Stomach (tissue), 9 donors: ENCODE data around the gene PADI6. TPM values are rescaled to one million over a fixed set of nuclear protein-coding genes. Genes with fewer than 3 reads are reported as not detected.

Experiments
- DNase-seq, 2 donors: peaks; one replicate each; pipeline versions ENCODE4 v3.0.0 to v3.0.0-alpha.2; 2013 to 2019
- H3K27ac ChIP-seq, 5 donors: fragments of 200-600 bp in 4 of 5; sonication (generic) in 4 of 5; one replicate each; pipeline ENCODE4 v1.5.1; 2013 to 2019; ENCODE audit warnings: mild to moderate bottlenecking in 1 of 5, moderate library complexity in 1 of 5
- H3K27me3 ChIP-seq, 3 donors: fragments of 200-600 bp; sonication (generic); one replicate each; pipeline ENCODE4 v1.5.1; 2017 to 2019; ENCODE audit warnings: mixed run types in 1 of 3
- H3K36me3 ChIP-seq, 4 donors: fragments of 200-600 bp; sonication (generic); 1 replicate in 3 of 4; 2 replicates in 1 of 4; pipeline ENCODE4 v1.5.1; 2016 to 2019
- H3K4me1 ChIP-seq, 4 donors: fragments of 200-600 bp; sonication (generic); one replicate each; pipeline ENCODE4 v1.5.1; 2016 to 2019
- H3K4me3 ChIP-seq, 4 donors: fragments of 200-600 bp; sonication (generic) in 3 of 4; one replicate each; pipeline ENCODE4 v1.5.1; 2016 to 2019; ENCODE audit warnings: mild to moderate bottlenecking in 1 of 4
- H3K9me3 ChIP-seq, 4 donors: fragments of 200-600 bp; sonication (generic); one replicate each; pipeline ENCODE4 v1.5.1; 2016 to 2019
- CTCF ChIP-seq, 7 experiments: fragments of 450-650 bp in 4 of 7; fragments of 200-600 bp in 3 of 7; sonication (generic) in 3 of 7; IDR thresholded peaks; one replicate each; pipeline ENCODE4 v1.5.1; 2016 to 2019; ENCODE audit warnings: antibody characterized with exemption in 7 of 7, control low read depth in 2 of 7, mild to moderate bottlenecking in 1 of 7
- EP300 ChIP-seq: sonication (generic); formaldehyde crosslinking; IDR thresholded peaks from one replicate; pipeline ENCODE4 v1.6.1; 2017; ENCODE audit warnings: antibody characterized with exemption
- POLR2A ChIP-seq, 4 donors: fragments of 450-650 bp; IDR thresholded peaks; one replicate each; pipeline ENCODE4 v1.6.1; 2016; ENCODE audit warnings: antibody characterized with exemption in 4 of 4, control low read depth in 2 of 4, mild to moderate bottlenecking in 1 of 4, moderate library complexity in 1 of 4
- POLR2AphosphoS5 ChIP-seq, 3 donors: sonication (generic); formaldehyde crosslinking; IDR thresholded peaks; one replicate each; pipeline ENCODE4 v1.6.1; 2016; ENCODE audit warnings: antibody characterized with exemption in 3 of 3
- WGBS, 5 donors: extraction: QIAGEN DNeasy Blood & Tissue Kit in 3 of 5; methylation state at CpG; one replicate each; pipeline versions ENCODE4 v1.1.5 to v1.1.7; 2013 to 2018; 5-methylcytosine and 5-hydroxymethylcytosine counted together
- intact Hi-C: fragments of 100-400 bp; cut with DNase I; formaldehyde crosslinking; loops from one replicate; pipeline ENCODE4 v1.15.1; 2023; ENCODE audit warnings: low total_unique reads
- polyA plus RNA-seq, 3 donors: library from polyadenylated mRNA; stranded (reverse); fragments of 200-250 nt; gene quantifications; one replicate each; pipeline ENCODE4 v1.2.3, GENCODE V29; 2013
- total RNA-seq, 5 donors: library from RNA; depleted of rRNA; stranded (reverse); fragments of >200 nt; gene quantifications; one replicate each; pipeline versions ENCODE4 v1.1.0 to v1.2.3, GENCODE V29; 2014 to 2016
- donor health status: healthy with polysubstance abuse.
- donor health status: Bipolar disorder and iron deficiency.
- donor health status: healthy.

Gene PADI6
- total and polyA plus RNA-seq, 8 donors = not detected

DNA sequence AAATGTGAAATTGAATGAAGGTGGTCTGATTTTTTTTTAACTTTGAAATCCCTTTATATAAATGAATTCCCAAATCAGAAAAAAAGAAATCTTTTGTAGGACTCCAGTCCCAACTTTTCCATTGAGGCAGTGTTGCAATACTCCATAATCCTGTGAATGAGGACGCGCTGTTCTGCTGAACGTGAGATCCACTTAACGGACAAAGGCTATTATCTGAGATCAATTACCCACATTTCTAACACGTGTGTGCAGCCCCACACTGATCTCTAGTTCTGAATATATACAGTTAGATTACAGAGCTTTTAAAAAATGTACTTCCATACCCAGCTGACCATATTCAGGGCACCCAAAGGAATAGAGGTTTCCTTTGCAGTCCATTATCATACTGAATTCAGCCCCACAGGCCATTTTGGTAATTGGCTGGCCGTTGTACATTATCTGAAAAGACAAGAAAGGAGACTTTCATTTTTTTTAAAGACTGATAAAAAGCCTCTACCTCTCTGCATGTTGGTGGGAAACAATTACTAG, 48.5 kb downstream of the PADI6 start:
- TF ChIP-seq POLR2AphosphoS5 (IDR thresholded peaks at IDR 0.05) (no peak), CTCF (IDR thresholded peaks at IDR 0.05) (no peak), EP300 (no peak), POLR2A (IDR thresholded peaks at IDR 0.05) (no peak)
- Histone ChIP-seq H3K36me3 (peaks cover 88 to 100% (median 100%) of the 10 kb centered on the region in 4 donors), H3K27me3 (no peaks in the 10 kb centered on the region), H3K9me3 (no peaks in the 10 kb centered on the region), H3K4me1 (peaks cover 0 to 26% (median 10%) of the 10 kb centered on the region in 4 donors), H3K27ac (no peak overlapping the region), H3K4me3 (no peak overlapping the region)
- WGBS, 5 donors = 73 to 80% (median 76%) methylated on average over 6 of the region's 6 CpGs
- DNase-seq = no peak
- intact Hi-C loops = no loop called here

DNA sequence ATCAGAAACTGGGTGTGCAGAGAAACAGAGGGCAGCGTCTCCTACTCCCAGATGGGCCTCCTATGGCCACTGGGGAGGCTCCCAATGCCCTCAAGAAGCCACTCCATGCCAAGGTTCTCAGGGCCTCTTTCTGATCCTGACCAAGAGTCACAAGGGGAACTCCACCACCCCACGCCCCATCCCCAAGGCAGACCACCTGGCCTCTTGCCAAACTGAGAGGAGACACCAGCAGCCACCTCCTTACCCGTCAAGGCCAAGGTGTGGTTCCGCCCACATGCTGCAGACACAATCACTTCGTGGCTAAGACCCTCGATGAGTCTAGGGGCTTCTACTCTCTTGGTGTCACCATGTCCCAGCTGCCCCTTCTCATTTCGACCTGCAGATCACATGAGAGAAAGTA, 50.5 kb downstream of the PADI6 start:
- 68 to 91% (median 70%) methylated on average over 3 to 7 of the region's 7 CpGs for WGBS, 5 donors
- H3K36me3 ChIP-seq = peaks cover 86 to 100% (median 98%) of the 10 kb centered on the region in 4 donors

DNA sequence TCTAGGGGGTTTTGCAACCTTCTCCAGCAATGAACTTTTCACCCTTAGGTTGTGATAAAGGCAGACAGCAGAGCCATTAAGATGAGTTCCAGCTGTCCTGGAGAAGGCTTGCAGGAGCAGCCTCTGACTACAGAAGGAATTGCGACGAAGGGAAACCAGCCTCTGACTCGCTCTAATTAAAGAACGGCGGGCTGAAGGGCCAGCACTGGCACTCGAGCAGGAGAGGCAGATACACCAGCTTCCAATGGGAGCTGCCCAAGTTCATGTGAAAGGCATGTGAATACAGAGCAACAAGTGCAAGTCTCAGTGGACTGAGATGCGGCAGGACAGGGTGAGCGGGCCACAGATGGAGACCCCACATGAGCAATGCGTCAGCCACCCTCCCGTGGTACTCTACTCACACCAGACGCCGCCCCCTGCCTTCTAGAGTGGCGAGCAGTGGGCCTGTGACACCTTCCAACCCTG, 51.8 kb downstream of the PADI6 start:
- H3K36me3 ChIP-seq = peaks cover 74 to 100% (median 98%) of the 10 kb centered on the region in 4 donors
- TF ChIP-seq CTCF (IDR thresholded peaks at IDR 0.05) (no peak), POLR2A (IDR thresholded peaks at IDR 0.05) (no peak), EP300 (no peak), POLR2AphosphoS5 (IDR thresholded peaks at IDR 0.05) (no peak)
- no peak overlapping the region for H3K4me3 ChIP-seq
- no peaks in the 10 kb centered on the region for H3K9me3 ChIP-seq
- 71 to 83% (median 79%) methylated on average over 13 of the region's 13 CpGs for WGBS, 5 donors
- H3K4me1 ChIP-seq = peaks cover 0 to 46% (median 29%) of the 10 kb centered on the region in 4 donors
- intact Hi-C loops = no loop called here
- no peaks in the 10 kb centered on the region for H3K27me3 ChIP-seq
- peak overlapping the region in 3 of 5 donors; percentile 1 to 77 (median 19) for H3K27ac ChIP-seq
- DNase-seq = no peak

More for the DNA sequence above, 50.5 kb downstream of the PADI6 start:
- no peaks in the 10 kb centered on the region for H3K27me3 ChIP-seq
- intact Hi-C loops = no loop called here
- TF ChIP-seq POLR2AphosphoS5 (IDR thresholded peaks at IDR 0.05) (no peak), POLR2A (IDR thresholded peaks at IDR 0.05) (no peak), EP300 (no peak), CTCF (IDR thresholded peaks at IDR 0.05) (no peak)
- H3K27ac ChIP-seq = no peak overlapping the region
- H3K4me1 ChIP-seq = peaks cover 0 to 32% (median 15%) of the 10 kb centered on the region in 4 donors
- no peaks in the 10 kb centered on the region for H3K9me3 ChIP-seq
- DNase-seq = no peak
- H3K4me3 ChIP-seq = no peak overlapping the region

GRCh38 chr1:17425806-17426600, 54.0 kb downstream of the PADI6 start:
- no peak for TF ChIP-seq EP300
- no peak for TF ChIP-seq CTCF (IDR thresholded peaks at IDR 0.05)
- no peak for TF ChIP-seq POLR2AphosphoS5 (IDR thresholded peaks at IDR 0.05)
- no peak for TF ChIP-seq POLR2A (IDR thresholded peaks at IDR 0.05)
- Histone ChIP-seq H3K9me3 (no peaks in the 10 kb centered on the region), H3K36me3 (peaks cover 54 to 85% (median 81%) of the 10 kb centered on the region in 4 donors), H3K27ac (no peak overlapping the region), H3K4me3 (no peak overlapping the region), H3K27me3 (no peaks in the 10 kb centered on the region), H3K4me1 (peaks cover 0 to 46% (median 32%) of the 10 kb centered on the region in 4 donors)
- intact Hi-C loops = no loop called here
- 90 to 95% (median 92%) methylated on average over 15 to 18 of the region's 18 CpGs for WGBS, 5 donors
- no peak for DNase-seq
